Left ventricle myocardium inferior (tissue), 1 donor: ENCODE data around the gene SLC2A4RG. TPM values are rescaled to one million over a fixed set of nuclear protein-coding genes. Genes with fewer than 3 reads are reported as not detected.

Experiments
- DNase-seq: peaks from one replicate; pipeline ENCODE4 v3.0.0-alpha.2; 2020
- H3K27ac ChIP-seq: fragments of 200-600 bp; replicated peaks from 2 replicates; pipeline ENCODE4 v1.8.0; 2021
- H3K27me3 ChIP-seq: fragments of 200-600 bp; 2 replicates; pipeline ENCODE4 v1.8.0; 2021; ENCODE audit warnings: low read depth
- H3K36me3 ChIP-seq: fragments of 200-600 bp; 2 replicates; pipeline ENCODE4 v1.8.0; 2021
- H3K4me1 ChIP-seq: fragments of 200-600 bp; 2 replicates; pipeline ENCODE4 v1.8.0; 2021
- H3K4me3 ChIP-seq: fragments of 200-600 bp; 2 replicates; pipeline ENCODE4 v1.8.0; 2021; ENCODE audit warnings: mild to moderate bottlenecking, moderate library complexity
- H3K9me3 ChIP-seq: fragments of 200-600 bp; replicated peaks from 2 replicates; pipeline ENCODE4 v1.8.0; 2021
- CTCF ChIP-seq: fragments of 200-600 bp; IDR thresholded peaks from 2 replicates; pipeline ENCODE4 v1.8.0; 2021; ENCODE audit warnings: antibody characterized with exemption, mild to moderate bottlenecking, borderline replicate concordance
- intact Hi-C: fragments of 100-400 bp; cut with micrococcal nuclease; formaldehyde crosslinking; loops from one replicate; pipeline ENCODE4 v1.11.0; 2022
- long read RNA-seq: library from polyadenylated mRNA; unstranded; transcript quantifications from one replicate; pipeline ENCODE4 v2.0.0, GENCODE V29; 2021
- total RNA-seq: library from RNA; stranded (reverse); fragmentation: NEBNext Ultra II Directional; extraction: Animal tissue kit (Norgen Biotek cat#: 25700); gene quantifications from one replicate; pipeline ENCODE4 v1.2.1, GENCODE V29; 2021
- donor health status: DM: no; HTN: yes; CAD: no; lungs with severe emphysema.

Gene SLC2A4RG, protein sequence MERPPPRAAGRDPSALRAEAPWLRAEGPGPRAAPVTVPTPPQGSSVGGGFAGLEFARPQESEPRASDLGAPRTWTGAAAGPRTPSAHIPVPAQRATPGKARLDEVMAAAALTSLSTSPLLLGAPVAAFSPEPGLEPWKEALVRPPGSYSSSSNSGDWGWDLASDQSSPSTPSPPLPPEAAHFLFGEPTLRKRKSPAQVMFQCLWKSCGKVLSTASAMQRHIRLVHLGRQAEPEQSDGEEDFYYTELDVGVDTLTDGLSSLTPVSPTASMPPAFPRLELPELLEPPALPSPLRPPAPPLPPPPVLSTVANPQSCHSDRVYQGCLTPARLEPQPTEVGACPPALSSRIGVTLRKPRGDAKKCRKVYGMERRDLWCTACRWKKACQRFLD
- total RNA-seq: 79.2 TPM
- long read RNA-seq, transcript SLC2A4RG-201 (8 exons, 1,731 nt): major isoform, 125 of 192 reads
- long read RNA-seq, partial matches to known transcripts: 32 of 192 reads
- long read RNA-seq, other reads (novel, unspliced or antisense): 31 of 192 reads

DNA sequence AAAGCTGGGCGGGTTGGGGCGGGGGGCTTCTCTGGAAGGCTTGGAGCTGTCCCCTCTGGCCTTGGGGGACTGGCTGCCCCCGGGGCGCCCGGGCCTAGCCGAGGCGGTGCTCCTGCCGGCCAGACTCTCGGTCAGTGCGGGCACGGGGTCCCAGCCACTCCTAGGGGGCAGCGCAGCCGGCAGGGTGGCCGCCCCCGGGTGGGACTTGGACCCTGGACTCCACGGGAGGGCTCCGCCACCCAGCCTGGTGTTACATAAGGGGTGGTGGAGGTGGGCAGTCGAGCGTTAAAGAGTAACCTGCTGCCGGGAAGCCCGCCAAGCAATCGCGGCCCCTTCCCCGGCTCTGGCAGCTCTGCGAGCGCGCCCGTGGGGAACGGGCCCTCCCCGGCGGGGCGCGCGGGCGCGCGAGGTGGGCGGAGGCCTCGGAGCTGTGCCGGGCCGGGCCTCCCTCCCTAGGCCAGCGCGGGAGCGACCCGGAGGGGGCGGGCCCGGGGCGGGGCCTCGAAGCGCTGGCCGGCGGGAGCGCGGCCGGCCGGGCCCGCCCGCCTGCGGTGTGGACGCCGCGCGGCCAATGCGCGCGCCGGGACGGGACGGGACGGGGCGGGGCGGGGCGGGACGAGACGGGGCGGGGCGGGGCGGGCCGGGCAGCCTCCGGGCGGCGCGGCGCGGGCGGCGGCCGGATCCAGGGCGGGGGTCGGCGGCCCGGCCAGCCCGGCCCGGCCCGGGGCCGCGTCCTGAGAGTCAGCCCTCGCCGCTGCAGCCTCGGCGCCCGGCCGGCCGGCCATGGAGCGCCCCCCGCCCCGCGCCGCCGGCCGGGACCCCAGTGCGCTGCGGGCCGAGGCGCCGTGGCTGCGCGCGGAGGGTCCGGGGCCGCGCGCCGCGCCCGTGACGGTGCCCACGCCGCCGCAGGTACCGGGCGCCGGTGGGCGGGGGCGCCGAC lies at the start of gene SLC2A4RG:
TSS of gene SLC2A4RG (plus strand) at position 647 of the 940 bp plus-strand sequence. CDS start at position 784, 137 bp downstream.
- peak; percentile 84 for DNase-seq
- Histone ChIP-seq H3K4me3 (peak within 1 kb of the TSS; percentile 81), H3K36me3 (peaks cover 45% of the 10 kb centered on the region), H3K4me1 (peaks cover 51% of the 10 kb centered on the region), H3K27me3 (no peaks in the 10 kb centered on the region), H3K9me3 (no peaks in the 10 kb centered on the region), H3K27ac (peak within 1 kb of the TSS; percentile 98)
- no peak for TF ChIP-seq CTCF
- intact Hi-C loops: no loop called here

DNA sequence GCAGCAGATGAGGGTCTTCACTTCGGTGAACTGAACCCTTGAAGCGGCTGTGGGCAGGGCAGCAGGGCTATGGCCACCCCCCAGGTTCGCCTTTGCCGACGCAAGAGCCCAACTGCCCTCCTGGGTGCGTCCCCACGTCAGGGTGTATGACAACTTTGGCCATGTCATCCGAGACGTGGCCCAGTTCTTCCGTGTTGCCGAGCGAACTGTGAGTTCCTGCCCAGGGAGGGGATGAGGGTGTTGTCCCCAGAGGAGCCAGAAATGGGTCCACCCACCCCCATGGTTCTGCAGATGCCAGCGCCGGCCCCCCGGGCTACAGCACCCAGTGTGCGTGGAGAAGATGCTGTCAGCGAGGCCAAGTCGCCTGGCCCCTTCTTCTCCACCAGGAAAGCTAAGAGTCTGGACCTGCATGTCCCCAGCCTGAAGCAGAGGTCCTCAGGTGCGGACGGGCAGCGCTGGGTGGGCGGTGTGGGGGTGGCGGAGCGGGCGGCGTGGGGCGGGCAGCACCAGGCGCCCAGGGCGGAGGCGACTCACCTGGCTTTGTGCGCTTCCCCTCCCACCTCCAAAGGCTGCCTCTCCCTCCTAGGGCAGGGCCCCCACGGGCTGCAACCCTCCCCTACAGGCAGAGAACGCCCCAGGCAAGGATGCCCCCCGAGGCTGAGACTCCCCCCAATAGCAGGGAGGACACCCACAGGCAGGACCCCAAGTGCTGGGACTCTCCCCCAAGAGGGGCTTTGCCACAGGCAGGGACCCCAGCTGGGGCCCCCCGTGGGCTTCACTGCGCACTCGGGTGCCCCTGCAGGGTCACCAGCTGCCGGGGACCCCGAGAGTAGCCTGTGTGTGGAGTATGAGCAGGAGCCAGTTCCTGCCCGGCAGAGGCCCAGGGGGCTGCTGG lies 49.3 kb upstream of the SLC2A4RG start:
- Histone ChIP-seq H3K9me3 (no peaks in the 10 kb centered on the region), H3K4me1 (peaks cover 60% of the 10 kb centered on the region), H3K27me3 (no peaks in the 10 kb centered on the region), H3K36me3 (peaks cover 9% of the 10 kb centered on the region), H3K27ac (no peak overlapping the region), H3K4me3 (no peak overlapping the region)
- TF ChIP-seq CTCF: no peak
- intact Hi-C loops: no loop called here
- no peak for DNase-seq

GRCh38 chr20:63690898-63691710 lies 48.5 kb upstream of the SLC2A4RG start:
- TF ChIP-seq CTCF: no peak
- no peak for DNase-seq
- Histone ChIP-seq H3K4me1 (peaks cover 60% of the 10 kb centered on the region), H3K4me3 (no peak overlapping the region), H3K27me3 (no peaks in the 10 kb centered on the region), H3K9me3 (no peaks in the 10 kb centered on the region), H3K36me3 (peaks cover 9% of the 10 kb centered on the region), H3K27ac (no peak overlapping the region)
- intact Hi-C loops: no loop called here

DNA sequence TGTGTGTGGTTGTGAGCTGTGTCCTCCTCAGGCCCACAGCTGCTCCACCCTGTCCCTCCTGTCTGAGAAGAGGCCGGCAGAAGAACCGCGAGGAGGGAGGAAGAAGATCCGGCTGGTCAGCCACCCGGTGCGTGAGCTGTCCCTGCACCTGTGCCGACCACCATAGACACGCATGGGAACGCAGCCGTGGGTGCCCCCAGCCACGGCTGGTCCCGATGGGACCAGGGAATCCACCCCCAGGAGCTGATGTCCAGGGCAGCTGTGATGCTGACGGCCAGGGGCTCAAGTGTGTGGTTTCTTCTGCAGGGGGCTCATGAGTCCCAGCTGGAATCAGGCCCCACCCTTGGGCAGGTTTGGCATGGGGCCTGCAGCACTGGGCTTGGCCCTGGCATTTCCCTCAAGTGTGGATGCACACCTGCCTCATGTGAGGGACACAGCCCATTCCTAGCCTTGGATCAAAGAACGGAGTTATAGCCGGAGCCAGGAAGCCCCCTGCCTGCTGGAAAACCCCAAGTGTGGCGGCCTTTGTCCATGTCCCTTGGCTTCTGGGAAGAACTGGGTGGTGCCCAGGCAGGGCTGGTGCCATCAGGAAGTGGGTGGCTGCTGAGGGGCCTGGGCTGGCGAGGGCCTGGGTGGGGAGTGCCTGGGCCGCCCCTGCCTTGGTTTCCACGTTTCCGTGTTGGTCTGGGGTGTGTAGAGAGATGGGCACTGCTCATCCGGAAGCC lies 47.7 kb upstream of the SLC2A4RG start:
- Histone ChIP-seq H3K9me3 (no peaks in the 10 kb centered on the region), H3K36me3 (peaks cover 9% of the 10 kb centered on the region), H3K4me3 (no peak overlapping the region), H3K27ac (no peak overlapping the region), H3K27me3 (no peaks in the 10 kb centered on the region), H3K4me1 (peaks cover 60% of the 10 kb centered on the region)
- intact Hi-C loops: no loop called here
- TF ChIP-seq CTCF: no peak
- DNase-seq: no peak
